GM18517 (cell line): ENCODE measurements around the gene FREM1.
"Not testable (repeated sequence)": the region's sequence is repeated elsewhere in the genome, so short reads cannot be mapped to it uniquely, and the experiment has no call there.

Source experiments
- ATAC-seq: cut with Tn5 transposase; IDR thresholded peaks from one replicate; pipeline ENCODE4 v1.9.1; 2021; ENCODE audit warnings: mild to moderate bottlenecking, moderate library complexity; ENCODE audit not compliant: unreplicated experiment

Gene FREM1, protein sequence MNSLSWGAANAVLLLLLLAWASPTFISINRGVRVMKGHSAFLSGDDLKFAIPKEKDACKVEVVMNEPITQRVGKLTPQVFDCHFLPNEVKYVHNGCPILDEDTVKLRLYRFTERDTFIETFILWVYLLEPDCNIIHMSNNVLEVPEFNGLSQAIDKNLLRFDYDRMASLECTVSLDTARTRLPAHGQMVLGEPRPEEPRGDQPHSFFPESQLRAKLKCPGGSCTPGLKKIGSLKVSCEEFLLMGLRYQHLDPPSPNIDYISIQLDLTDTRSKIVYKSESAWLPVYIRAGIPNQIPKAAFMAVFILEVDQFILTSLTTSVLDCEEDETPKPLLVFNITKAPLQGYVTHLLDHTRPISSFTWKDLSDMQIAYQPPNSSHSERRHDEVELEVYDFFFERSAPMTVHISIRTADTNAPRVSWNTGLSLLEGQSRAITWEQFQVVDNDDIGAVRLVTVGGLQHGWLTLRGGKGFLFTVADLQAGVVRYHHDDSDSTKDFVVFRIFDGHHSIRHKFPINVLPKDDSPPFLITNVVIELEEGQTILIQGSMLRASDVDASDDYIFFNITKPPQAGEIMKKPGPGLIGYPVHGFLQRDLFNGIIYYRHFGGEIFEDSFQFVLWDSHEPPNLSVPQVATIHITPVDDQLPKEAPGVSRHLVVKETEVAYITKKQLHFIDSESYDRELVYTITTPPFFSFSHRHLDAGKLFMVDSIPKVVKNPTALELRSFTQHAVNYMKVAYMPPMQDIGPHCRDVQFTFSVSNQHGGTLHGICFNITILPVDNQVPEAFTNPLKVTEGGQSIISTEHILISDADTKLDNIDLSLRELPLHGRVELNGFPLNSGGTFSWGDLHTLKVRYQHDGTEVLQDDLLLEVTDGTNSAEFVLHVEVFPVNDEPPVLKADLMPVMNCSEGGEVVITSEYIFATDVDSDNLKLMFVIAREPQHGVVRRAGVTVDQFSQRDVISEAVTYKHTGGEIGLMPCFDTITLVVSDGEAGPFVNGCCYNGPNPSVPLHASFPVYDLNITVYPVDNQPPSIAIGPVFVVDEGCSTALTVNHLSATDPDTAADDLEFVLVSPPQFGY (N-terminal part only)

GRCh38 chr9:14909961-14910805, at the start of gene FREM1:
TSS of gene FREM1 (minus strand) at chr9:14910428. CDS start at chr9:14868977, 41,451 bp downstream.
- no peak for ATAC-seq

DNA sequence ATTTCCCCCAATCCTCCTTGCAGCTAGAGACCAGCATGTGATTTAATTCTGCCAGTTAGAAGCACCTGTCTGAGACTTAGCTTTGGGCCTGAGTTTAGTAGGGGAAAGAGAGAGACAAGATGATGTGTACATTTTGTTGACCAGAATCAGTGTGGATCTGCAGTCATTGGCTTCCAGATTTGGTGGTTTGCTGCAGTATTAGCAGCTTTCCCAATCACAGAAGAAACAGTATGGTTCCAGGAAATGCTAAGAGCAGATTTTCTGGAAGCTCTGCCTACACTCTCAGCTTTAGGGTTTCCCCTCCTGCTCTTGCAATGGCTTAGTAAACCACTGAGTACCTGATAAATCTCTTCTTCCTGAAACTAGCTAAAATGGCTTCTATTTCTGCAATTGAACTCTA, 48.8 kb upstream of the FREM1 start:
- no peak for ATAC-seq

- ATAC-seq, result no peak
Observed at GRCh38 chr9:14957109-14957508, 46.9 kb upstream of the FREM1 start.

DNA sequence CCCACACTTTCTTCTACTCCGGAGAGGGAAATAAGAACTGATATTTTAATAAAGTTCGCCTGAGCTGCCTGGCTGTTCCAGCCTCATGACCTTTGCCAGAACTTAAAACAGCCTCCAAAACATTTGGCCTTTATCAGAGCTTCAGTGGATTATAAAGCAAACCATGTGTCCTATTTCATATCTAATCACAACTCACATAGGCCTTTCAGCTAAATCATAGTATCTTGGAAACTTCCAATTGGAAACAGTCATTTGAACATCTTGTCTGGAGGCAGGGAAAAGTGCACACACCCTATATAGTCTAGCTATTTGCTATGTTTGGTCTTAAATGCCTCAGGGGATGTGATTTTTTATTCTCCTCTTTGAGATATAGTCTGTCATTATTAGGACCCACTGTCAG, 46.0 kb upstream of the FREM1 start:
- ATAC-seq, result no peak

GRCh38 chr9:14945351-14945750, 35.1 kb upstream of the FREM1 start:
- no peak for ATAC-seq

DNA sequence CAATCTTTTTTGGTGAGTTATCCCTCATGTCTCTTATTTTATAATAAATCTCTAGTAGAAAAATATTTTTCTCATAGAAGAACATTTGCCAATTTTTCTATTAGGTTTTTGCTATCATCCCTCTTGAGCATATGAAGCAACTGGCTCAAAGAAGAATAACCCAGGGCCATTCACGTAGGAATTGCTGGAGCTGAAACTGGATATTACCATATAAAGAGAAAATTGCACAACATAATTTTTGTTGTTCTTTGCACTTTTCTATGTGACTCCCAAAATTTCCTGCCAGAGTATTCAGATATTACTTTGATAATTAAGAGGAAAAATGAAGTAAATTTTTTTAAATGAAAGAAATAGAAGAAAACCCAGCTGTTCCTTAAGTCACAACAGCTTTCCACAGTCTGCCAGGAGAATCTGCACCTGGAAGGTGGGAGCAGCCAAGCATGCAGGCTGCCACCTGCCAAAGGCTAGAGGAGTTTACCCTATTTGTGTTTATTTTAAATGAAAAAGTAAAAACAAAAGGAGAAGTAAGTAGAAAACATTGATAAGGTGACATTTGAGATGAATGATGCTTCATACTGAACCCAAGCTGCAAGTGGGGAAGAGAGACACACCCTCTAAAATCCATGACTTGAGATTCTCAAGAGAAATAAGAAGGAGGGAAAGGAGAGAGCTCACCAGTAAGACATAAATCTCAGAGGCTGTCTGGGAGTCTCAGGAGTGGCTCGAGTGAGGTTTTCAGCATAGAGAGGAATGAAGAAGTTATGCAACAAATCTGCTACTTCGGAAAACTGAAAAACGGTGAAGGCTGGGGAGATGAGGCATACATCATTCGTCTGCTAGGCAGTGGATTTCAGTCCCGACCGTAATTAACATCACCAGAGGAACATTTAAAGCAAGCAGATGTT, 31.5 kb upstream of the FREM1 start:
- ATAC-seq, result no peak

DNA sequence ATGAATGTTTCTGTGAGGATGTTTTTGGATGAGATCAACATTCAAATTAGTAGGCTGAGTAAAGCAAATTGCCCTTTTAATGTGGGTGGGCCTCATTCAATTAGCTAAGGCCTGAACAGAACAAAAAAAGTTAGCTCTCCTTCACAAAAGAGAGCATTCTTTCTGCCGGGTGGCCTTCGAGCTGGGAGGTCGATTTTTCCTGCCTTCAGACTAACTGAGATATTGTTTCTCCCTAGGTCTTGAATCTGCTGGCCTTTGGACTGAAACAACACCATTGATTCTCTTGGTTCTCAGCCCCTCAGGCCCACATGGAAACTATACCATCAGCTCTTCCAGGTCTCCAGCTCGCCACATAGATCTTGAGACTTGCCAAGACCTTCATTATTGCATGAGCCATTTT, 29.1 kb upstream of the FREM1 start:
- no peak for ATAC-seq

GRCh38 chr9:14937216-14937615, 27.0 kb upstream of the FREM1 start:
- ATAC-seq, result no peak

- ATAC-seq, result no peak
Observed at GRCh38 chr9:14936491-14936890, 26.3 kb upstream of the FREM1 start.

- no peak for ATAC-seq
Observed at GRCh38 chr9:14935964-14936363, 25.7 kb upstream of the FREM1 start.

DNA sequence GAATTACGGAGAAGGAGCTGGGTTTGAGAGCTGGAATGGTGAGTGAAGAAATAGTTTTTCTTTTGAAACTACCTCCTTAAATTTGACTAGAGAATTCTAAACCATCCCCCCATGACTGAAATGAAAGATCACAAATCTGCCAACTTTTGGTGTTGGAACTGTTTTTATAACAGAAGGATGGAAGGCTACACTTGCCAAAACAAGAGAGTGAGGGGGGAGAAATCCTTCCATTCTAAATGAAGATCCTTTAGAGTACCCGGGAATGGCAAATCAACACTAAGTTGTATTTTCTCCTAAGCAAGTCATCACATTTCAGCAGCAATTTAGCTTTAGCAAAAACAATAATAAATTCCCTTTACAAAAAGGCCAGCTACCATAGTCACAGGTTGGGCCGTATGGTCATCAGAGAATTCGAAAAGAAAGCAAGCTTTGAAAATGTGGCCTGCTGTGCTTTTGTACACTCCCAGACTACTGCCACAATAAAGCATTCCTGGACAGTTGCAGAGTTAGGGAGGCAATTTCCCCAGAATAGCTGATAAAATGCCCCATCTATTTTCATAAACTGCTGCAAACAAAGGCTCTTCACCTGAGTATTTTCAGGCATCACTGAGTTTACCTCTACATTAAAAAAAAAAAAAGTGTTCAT, 25.0 kb upstream of the FREM1 start:
- no peak for ATAC-seq

DNA sequence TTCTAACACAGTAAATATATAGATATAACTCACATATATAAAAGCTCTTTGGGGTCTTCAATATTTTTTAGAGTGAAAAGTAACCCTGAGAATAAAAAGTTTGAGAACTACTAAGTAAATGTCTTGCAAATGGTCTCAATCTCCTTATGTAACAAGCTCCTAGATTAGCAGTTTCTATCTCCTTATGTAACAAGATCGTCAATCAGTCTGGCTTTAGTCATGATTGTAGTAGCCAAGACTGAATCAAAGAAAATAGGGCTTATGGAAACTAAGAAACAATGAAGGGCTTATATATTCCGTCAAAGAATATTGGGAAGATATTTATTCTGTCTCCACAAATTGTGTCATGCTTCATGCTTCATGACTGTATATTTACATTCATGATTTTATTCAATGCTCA, 22.4 kb upstream of the FREM1 start:
- ATAC-seq, result no peak

GRCh38 chr9:14932231-14932630, 22.0 kb upstream of the FREM1 start:
- ATAC-seq, result no peak

DNA sequence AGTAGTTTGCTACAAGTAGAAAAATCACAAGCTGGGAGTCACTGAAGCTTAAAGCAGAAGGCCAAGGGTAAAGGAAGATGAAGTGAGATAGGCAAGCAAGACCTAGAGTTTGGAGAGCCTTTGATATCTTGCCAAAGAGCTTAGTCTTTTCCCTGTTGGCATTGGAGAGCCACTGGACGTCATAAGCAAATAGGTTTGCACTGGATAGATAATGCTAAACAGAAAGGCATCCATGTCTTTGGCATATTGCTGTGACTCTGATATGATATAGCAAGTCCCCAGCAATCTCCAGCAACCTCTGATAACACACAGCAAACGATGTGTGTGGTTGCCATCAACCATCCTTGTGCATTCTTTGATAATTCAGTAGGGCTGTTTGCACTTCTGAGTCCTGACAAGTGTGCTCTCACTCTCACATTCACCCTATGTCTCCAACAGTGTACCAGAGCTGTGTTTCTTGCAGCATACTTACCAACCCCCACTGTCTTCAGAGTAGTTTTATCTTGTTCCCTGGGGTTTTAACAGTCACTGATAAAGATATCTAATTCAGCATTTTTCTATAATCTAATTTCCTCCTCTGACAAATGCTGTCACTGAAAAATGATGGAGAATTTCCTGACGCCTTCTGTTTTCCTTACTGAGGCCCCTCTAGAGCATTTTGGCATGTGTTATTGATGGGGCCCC, 16.9 kb upstream of the FREM1 start:
- no peak for ATAC-seq

DNA sequence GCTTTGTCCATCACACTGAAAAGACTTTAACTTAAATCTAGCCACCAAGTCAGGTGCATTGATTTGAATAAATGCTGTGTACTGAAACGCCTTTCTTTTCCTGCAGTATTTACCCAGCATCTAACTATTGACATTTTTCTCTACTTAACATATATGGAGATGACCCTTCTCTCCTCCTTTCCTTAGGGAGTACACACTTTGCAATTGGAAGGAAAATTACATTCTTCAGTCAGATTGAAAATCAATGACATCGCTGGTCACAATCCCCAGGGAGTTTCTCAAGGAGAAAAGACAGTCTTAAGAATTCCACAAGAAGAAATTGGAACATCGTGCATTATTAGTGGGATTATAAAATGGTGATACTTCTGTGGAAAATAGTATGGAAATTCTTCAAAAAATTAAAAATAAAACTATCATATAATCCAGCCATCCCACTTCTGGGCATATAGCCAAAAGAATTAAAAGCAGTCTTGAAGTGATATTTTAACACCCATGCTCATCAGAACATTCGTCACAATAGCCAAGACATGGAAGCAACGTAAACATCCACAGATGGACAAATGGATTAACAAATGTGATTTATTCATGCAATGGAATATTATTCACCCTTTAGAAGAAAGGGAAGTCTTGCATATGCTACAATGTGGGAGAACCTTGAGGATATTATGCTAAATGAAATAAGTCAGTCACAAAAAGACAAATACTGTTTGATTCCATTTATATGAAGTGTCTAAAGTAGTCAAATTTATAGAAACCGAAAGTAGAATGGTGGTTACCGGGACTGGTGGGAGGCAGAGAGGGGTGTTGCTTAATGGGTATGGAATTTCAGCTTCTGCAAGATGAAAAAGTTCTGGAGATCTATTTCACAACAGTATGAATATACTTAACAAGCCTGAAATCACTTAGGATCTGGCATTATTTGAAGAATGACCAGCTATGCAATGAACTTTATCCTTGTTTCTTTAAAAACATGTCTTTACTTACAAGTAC, 14.3 kb upstream of the FREM1 start:
- no peak for ATAC-seq

DNA sequence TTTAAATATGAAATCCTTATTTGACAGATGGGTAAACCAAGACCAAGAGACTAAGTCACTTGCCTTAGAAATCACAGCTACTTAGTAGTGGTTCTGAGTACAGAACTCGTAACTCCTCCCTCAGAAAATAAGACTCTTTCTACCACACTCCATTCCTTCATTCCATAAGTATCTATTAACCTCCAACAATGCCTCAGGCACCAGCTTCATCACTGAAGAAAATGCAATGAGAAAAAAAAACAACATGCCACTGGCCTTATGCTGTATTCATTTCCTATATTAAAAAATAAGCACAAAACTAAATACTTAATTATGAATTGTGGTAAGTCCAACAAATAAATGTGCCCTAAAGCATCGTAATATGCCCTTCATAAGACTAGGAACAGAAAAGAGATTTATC, 13.5 kb upstream of the FREM1 start:
- no peak for ATAC-seq

GRCh38 chr9:14920805-14921204, 10.6 kb upstream of the FREM1 start:
- ATAC-seq, result not testable (repeated sequence)
